ENCODE data around the gene CCDC28B. TPM values are rescaled to one million over a fixed set of nuclear protein-coding genes. Genes with fewer than 3 reads are reported as not detected.

CCDC28B gene
- polyA plus RNA-seq, 3 donors from 2014 or later: 61.2 to 67.1 (median 65.5) TPM

GRCh38 chr1:32181065-32181464 lies 19.3 kb upstream of the CCDC28B start:
- peaks cover 9 to 18% (median 11%) of the 10 kb centered on the region in 3 donors for H3K27me3 Mint-ChIP-seq (ENCODE audit: low read depth in 3 of 3)
- no peaks in the 10 kb centered on the region for H3K9me3 Mint-ChIP-seq
- peak overlapping the region; percentile 86 to 94 (median 91) for H3K4me3 Mint-ChIP-seq
- H3K27ac Mint-ChIP-seq: peak overlapping the region; percentile 90 to 94 (median 92)
- H3K36me3 Mint-ChIP-seq: peaks cover 6 to 17% (median 9%) of the 10 kb centered on the region in 3 donors
- H3K4me1 Mint-ChIP-seq: peaks cover 46 to 48% of the 10 kb centered on the region in 2 donors
- DNase-seq: no peak

- peaks cover 9 to 18% (median 11%) of the 10 kb centered on the region in 3 donors for H3K27me3 Mint-ChIP-seq (ENCODE audit: low read depth in 3 of 3)
- H3K27ac Mint-ChIP-seq: peak overlapping the region; percentile 73 to 92 (median 91)
- no peak for DNase-seq
- H3K9me3 Mint-ChIP-seq: no peaks in the 10 kb centered on the region
- peak overlapping the region; percentile 86 to 94 (median 91) for H3K4me3 Mint-ChIP-seq
- peaks cover 11 to 21% (median 14%) of the 10 kb centered on the region in 3 donors for H3K36me3 Mint-ChIP-seq
- peaks cover 51 to 52% of the 10 kb centered on the region in 2 donors for H3K4me1 Mint-ChIP-seq
Measured at GRCh38 chr1:32181563-32181962, 18.8 kb upstream of the CCDC28B start.

GRCh38 chr1:32182060-32182459 lies 18.3 kb upstream of the CCDC28B start:
- Mint-ChIP-seq H3K4me3 (peak overlapping the region in 1 of 5 donors; percentile 27), H3K4me1 (peaks cover 52 to 55% of the 10 kb centered on the region in 2 donors), H3K36me3 (peaks cover 13 to 22% (median 16%) of the 10 kb centered on the region in 3 donors), H3K27ac (peak overlapping the region in 4 of 6 donors; percentile 34 to 74 (median 55)), H3K27me3 (ENCODE audit: low read depth in 3 of 3) (peaks cover 9 to 18% (median 11%) of the 10 kb centered on the region in 3 donors), H3K9me3 (no peaks in the 10 kb centered on the region)
- DNase-seq: no peak

GRCh38 chr1:32184650-32185049 lies 15.7 kb upstream of the CCDC28B start:
- no peak for DNase-seq
- Mint-ChIP-seq H3K4me1 (peaks cover 50 to 55% of the 10 kb centered on the region in 2 donors), H3K27ac (peak overlapping the region in 2 of 6 donors; percentile 57 to 77), H3K4me3 (no peak overlapping the region), H3K27me3 (ENCODE audit: low read depth in 3 of 3) (peaks cover 5 to 11% (median 8%) of the 10 kb centered on the region in 3 donors), H3K9me3 (no peaks in the 10 kb centered on the region), H3K36me3 (peaks cover 24 to 37% (median 35%) of the 10 kb centered on the region in 3 donors)

- no peak for DNase-seq
- peaks cover 35 to 45% (median 41%) of the 10 kb centered on the region in 3 donors for H3K36me3 Mint-ChIP-seq
- peaks cover 38 to 42% of the 10 kb centered on the region in 2 donors for H3K4me1 Mint-ChIP-seq
Measured at GRCh38 chr1:32186077-32186476, 14.3 kb upstream of the CCDC28B start.

GRCh38 chr1:32186491-32186890 lies 13.9 kb upstream of the CCDC28B start:
- Mint-ChIP-seq H3K27ac (peak overlapping the region in 3 of 6 donors; percentile 13 to 65 (median 13)), H3K9me3 (no peaks in the 10 kb centered on the region), H3K27me3 (ENCODE audit: low read depth in 3 of 3) (peaks cover 0 to 6% (median 0%) of the 10 kb centered on the region in 3 donors), H3K4me1 (peaks cover 33 to 38% of the 10 kb centered on the region in 2 donors), H3K36me3 (peaks cover 38 to 43% (median 39%) of the 10 kb centered on the region in 3 donors), H3K4me3 (no peak overlapping the region)
- DNase-seq: no peak

More at GRCh38 chr1:32186077-32186476, 14.3 kb upstream of the CCDC28B start:
- Mint-ChIP-seq H3K9me3 (no peaks in the 10 kb centered on the region), H3K27me3 (ENCODE audit: low read depth in 3 of 3) (peaks cover 2 to 6% (median 2%) of the 10 kb centered on the region in 3 donors), H3K4me3 (no peak overlapping the region), H3K27ac (peak overlapping the region in 3 of 6 donors; percentile 13 to 65 (median 23))

- Mint-ChIP-seq H3K4me1 (peaks cover 23 to 28% of the 10 kb centered on the region in 2 donors), H3K27ac (no peak overlapping the region), H3K27me3 (ENCODE audit: low read depth in 3 of 3) (peaks cover 0 to 6% (median 1%) of the 10 kb centered on the region in 3 donors), H3K36me3 (peaks cover 46 to 55% (median 49%) of the 10 kb centered on the region in 3 donors), H3K9me3 (no peaks in the 10 kb centered on the region), H3K4me3 (no peak overlapping the region)
- DNase-seq: no peak
Measured at GRCh38 chr1:32187850-32188249, 12.5 kb upstream of the CCDC28B start.

- peak overlapping the region in 1 of 6 donors; percentile 62 for H3K27ac Mint-ChIP-seq
- H3K4me1 Mint-ChIP-seq: peaks cover 25 to 36% of the 10 kb centered on the region in 2 donors
- H3K36me3 Mint-ChIP-seq: peaks cover 38 to 80% (median 45%) of the 10 kb centered on the region in 3 donors
- H3K9me3 Mint-ChIP-seq: no peaks in the 10 kb centered on the region
- H3K4me3 Mint-ChIP-seq: no peak overlapping the region
- peaks cover 1 to 6% (median 2%) of the 10 kb centered on the region in 3 donors for H3K27me3 Mint-ChIP-seq (ENCODE audit: low read depth in 3 of 3)
- DNase-seq: no peak
Measured at GRCh38 chr1:32192220-32192948, 8.0 kb upstream of the CCDC28B start.

- Mint-ChIP-seq H3K4me1 (peaks cover 31 to 48% of the 10 kb centered on the region in 2 donors), H3K27ac (no peak overlapping the region), H3K9me3 (no peaks in the 10 kb centered on the region), H3K4me3 (no peak overlapping the region), H3K27me3 (ENCODE audit: low read depth in 3 of 3) (peaks cover 0 to 2% (median 1%) of the 10 kb centered on the region in 3 donors), H3K36me3 (peaks cover 23 to 64% (median 33%) of the 10 kb centered on the region in 3 donors)
- DNase-seq: no peak
Measured at GRCh38 chr1:32194984-32195383, 5.4 kb upstream of the CCDC28B start.

- Mint-ChIP-seq H3K4me1 (peaks cover 36 to 53% of the 10 kb centered on the region in 2 donors), H3K36me3 (peaks cover 21 to 59% (median 28%) of the 10 kb centered on the region in 3 donors), H3K27ac (no peak overlapping the region), H3K4me3 (no peak overlapping the region), H3K9me3 (no peaks in the 10 kb centered on the region), H3K27me3 (ENCODE audit: low read depth in 3 of 3) (peaks cover 0 to 2% (median 1%) of the 10 kb centered on the region in 3 donors)
- no peak for DNase-seq
Measured at GRCh38 chr1:32195531-32195930, 4.9 kb upstream of the CCDC28B start.

- peaks cover 21 to 58% (median 25%) of the 10 kb centered on the region in 3 donors for H3K36me3 Mint-ChIP-seq
- H3K4me1 Mint-ChIP-seq: peaks cover 37 to 56% of the 10 kb centered on the region in 2 donors
- H3K27ac Mint-ChIP-seq: peak overlapping the region; percentile 67 to 74 (median 72)
Measured at GRCh38 chr1:32195972-32196823, 4.2 kb upstream of the CCDC28B start.

GRCh38 chr1:32197074-32197473 lies 3.3 kb upstream of the CCDC28B start:
- Mint-ChIP-seq H3K4me1 (peaks cover 45 to 65% of the 10 kb centered on the region in 2 donors), H3K27me3 (ENCODE audit: low read depth in 3 of 3) (peaks cover 2 to 5% (median 4%) of the 10 kb centered on the region in 3 donors), H3K27ac (peak overlapping the region in 5 of 6 donors; percentile 19 to 76 (median 71)), H3K4me3 (no peak overlapping the region), H3K9me3 (no peaks in the 10 kb centered on the region), H3K36me3 (peaks cover 16 to 50% (median 17%) of the 10 kb centered on the region in 3 donors)
- no peak for DNase-seq

More at GRCh38 chr1:32195972-32196823, 4.2 kb upstream of the CCDC28B start:
- Mint-ChIP-seq H3K4me3 (peak overlapping the region; percentile 7 to 70 (median 40)), H3K9me3 (no peaks in the 10 kb centered on the region), H3K27me3 (ENCODE audit: low read depth in 3 of 3) (peaks cover 0 to 2% (median 1%) of the 10 kb centered on the region in 3 donors)
- DNase-seq: peak; percentile 26 to 37 (median 37)

GRCh38 chr1:32197837-32198236 lies 2.6 kb upstream of the CCDC28B start:
- H3K4me3 Mint-ChIP-seq: no peak overlapping the region
- peaks cover 2 to 4% (median 3%) of the 10 kb centered on the region in 3 donors for H3K27me3 Mint-ChIP-seq (ENCODE audit: low read depth in 3 of 3)
- peaks cover 13 to 42% (median 13%) of the 10 kb centered on the region in 3 donors for H3K36me3 Mint-ChIP-seq
- peaks cover 52 to 72% of the 10 kb centered on the region in 2 donors for H3K4me1 Mint-ChIP-seq
- H3K27ac Mint-ChIP-seq: peak overlapping the region in 2 of 6 donors; percentile 28 to 76
- DNase-seq: no peak
- no peaks in the 10 kb centered on the region for H3K9me3 Mint-ChIP-seq

Measured in immature natural killer cell (primary cell).